ENCODE results near the gene SMCO4.

The SMCO4 gene

GRCh38 chr11:93507517-93507916 lies 35.7 kb downstream of the SMCO4 start:
- no peak for TF ChIP-seq CTCF (IDR thresholded peaks at IDR 0.05; ENCODE audit: insufficient read depth, low read depth, low read length, missing control alignments)
- DNase-seq (ENCODE audit: low read depth), result no peak
- H3K4me3 ChIP-seq (ENCODE audit: low read depth, low read length), result no peak overlapping the region

- TF ChIP-seq CTCF (IDR thresholded peaks at IDR 0.05; ENCODE audit: insufficient read depth, low read depth, low read length, missing control alignments), result no peak
- no peak for DNase-seq (ENCODE audit: low read depth)
- H3K4me3 ChIP-seq (ENCODE audit: low read depth, low read length), result no peak overlapping the region
Measured at GRCh38 chr11:93505703-93506102, 37.5 kb downstream of the SMCO4 start.

DNA sequence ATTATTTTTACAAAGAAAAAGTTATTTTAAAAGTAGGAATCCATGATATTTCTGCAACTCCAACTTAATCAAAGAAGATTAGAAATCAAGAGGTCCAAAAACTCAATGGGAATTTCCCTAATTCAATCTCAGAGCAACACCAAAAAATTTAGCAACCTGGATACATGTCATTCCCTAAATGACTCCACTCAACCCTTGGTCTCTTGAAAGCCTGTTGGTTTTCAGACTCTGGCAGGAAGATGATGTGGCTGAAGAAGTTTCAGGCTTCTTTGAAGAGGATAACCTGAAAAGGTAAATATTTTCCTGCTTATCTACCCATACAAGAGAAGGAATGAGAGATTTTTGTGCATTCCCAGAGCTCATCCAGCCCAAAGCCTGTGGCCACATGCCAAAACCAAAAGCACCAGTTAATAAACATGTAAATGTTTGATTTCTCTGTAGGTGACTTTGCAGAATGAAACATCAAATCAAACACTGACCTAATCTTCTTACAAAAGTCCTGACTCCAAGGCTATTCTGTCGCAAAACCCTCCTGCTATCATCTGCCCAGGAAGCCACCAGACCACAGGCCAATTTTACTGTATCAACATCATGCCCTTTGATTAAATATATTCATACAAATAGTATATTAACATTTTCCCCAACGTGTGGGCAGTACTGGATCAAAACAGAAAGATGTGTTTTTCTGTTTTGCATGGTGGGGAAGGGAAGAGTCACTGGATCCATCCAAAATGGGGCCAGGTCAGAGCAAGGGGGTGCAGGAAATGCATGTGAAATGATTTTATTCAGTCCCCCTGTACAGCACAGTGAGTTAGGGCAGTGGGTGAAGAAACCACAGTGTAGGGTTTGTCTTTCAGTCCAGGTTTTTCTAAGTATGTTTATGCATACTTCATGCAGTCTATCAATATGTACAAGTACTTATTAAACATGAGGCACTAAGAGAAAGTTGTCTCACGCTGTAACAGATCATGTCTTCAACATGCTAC lies 38.8 kb downstream of the SMCO4 start:
- TF ChIP-seq CTCF (IDR thresholded peaks at IDR 0.05; ENCODE audit: insufficient read depth, low read depth, low read length, missing control alignments), result no peak
- DNase-seq (ENCODE audit: low read depth), result no peak
- H3K4me3 ChIP-seq (ENCODE audit: low read depth, low read length), result no peak overlapping the region

GRCh38 chr11:93501856-93502255 lies 41.3 kb downstream of the SMCO4 start:
- DNase-seq (ENCODE audit: low read depth), result no peak
- no peak for TF ChIP-seq CTCF (IDR thresholded peaks at IDR 0.05; ENCODE audit: insufficient read depth, low read depth, low read length, missing control alignments)
- H3K4me3 ChIP-seq (ENCODE audit: low read depth, low read length), result no peak overlapping the region

DNA sequence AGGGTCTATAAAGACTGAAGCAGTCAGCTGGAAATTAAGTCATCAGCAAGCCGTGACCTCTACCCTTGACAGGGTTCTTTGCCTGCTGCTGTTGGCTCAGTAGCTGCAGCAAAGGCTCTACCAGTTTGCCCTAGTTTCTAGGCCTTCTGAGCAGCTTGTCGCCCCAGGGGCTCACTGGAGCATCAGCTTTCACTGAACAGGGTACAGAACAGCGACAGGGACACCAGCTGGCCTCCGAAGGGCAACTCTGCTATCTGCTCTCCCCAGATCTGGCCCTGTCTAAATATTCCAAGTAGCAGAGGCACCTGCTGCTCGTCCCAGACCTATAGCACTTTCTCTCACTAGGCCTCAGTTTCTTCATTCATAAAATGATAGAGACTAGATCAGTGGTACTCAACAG lies 42.4 kb downstream of the SMCO4 start:
- DNase-seq (ENCODE audit: low read depth), result no peak
- TF ChIP-seq CTCF (IDR thresholded peaks at IDR 0.05; ENCODE audit: insufficient read depth, low read depth, low read length, missing control alignments), result no peak
- no peak overlapping the region for H3K4me3 ChIP-seq (ENCODE audit: low read depth, low read length)

GRCh38 chr11:93498641-93499040 lies 44.5 kb downstream of the SMCO4 start:
- DNase-seq (ENCODE audit: low read depth), result no peak
- no peak for TF ChIP-seq CTCF (IDR thresholded peaks at IDR 0.05; ENCODE audit: insufficient read depth, low read depth, low read length, missing control alignments)
- no peak overlapping the region for H3K4me3 ChIP-seq (ENCODE audit: low read depth, low read length)

Data from GM12865 (cell line).